Aorta (tissue), 5 donors: ENCODE measurements around the gene ME3. TPM values are rescaled to one million over a fixed set of nuclear protein-coding genes. Genes with fewer than 3 reads are reported as not detected.

Experiments
- ATAC-seq: fragments of 200-7000 bp; cut with Tn5 transposase; one replicate; pipeline ENCODE4 v1.9.1; 2022; ENCODE audit warnings: moderate library complexity; ENCODE audit not compliant: low FRiP score
- DNase-seq, 2 donors: peaks; one replicate each; pipeline ENCODE4 v3.0.0-alpha.2; 2020
- H3K27ac ChIP-seq, 2 donors: one replicate each; pipeline ENCODE4 v1.5.1; 2013; ENCODE audit warnings: low read length in 2 of 2, mild to moderate bottlenecking in 2 of 2, moderate library complexity in 2 of 2, control low read depth in 1 of 2, inconsistent platforms in 1 of 2, low read depth in 1 of 2
- H3K27me3 ChIP-seq, 2 donors: one replicate each; pipeline ENCODE4 v1.6.1; 2013; ENCODE audit warnings: control low read depth in 1 of 2, low read length in 1 of 2, mild to moderate bottlenecking in 1 of 2, moderate library complexity in 1 of 2; ENCODE audit not compliant: insufficient read depth in 2 of 2, control insufficient read depth in 1 of 2
- H3K36me3 ChIP-seq, 2 donors: one replicate each; pipeline ENCODE4 v1.6.1; 2013; ENCODE audit warnings: control low read depth in 1 of 2, low read length in 1 of 2, mild to moderate bottlenecking in 1 of 2; ENCODE audit not compliant: insufficient read depth in 2 of 2, control insufficient read depth in 1 of 2
- H3K4me1 ChIP-seq, 2 donors: one replicate each; pipeline ENCODE4 v1.6.1; 2013; ENCODE audit warnings: low read length in 2 of 2, control low read depth in 1 of 2, mild to moderate bottlenecking in 1 of 2, moderate library complexity in 1 of 2; ENCODE audit not compliant: insufficient read depth in 2 of 2, control insufficient read depth in 1 of 2
- H3K4me3 ChIP-seq, 2 donors: one replicate each; pipeline ENCODE4 v1.5.1; 2013; ENCODE audit warnings: low read length in 2 of 2, control low read depth in 1 of 2, mild to moderate bottlenecking in 1 of 2
- H3K9me3 ChIP-seq: one replicate; pipeline ENCODE4 v1.6.1; 2013; ENCODE audit warnings: mild to moderate bottlenecking, low read length; ENCODE audit not compliant: control insufficient read depth
- WGBS, 2 donors: extraction: QIAGEN DNeasy Blood & Tissue Kit; methylation state at CpG; one replicate each; pipeline ENCODE4 v1.1.7; 2013; 5-methylcytosine and 5-hydroxymethylcytosine counted together
- intact Hi-C, 2 donors: fragments of 100-400 bp; cut with DNase I; formaldehyde crosslinking; loops; one replicate each; pipeline versions ENCODE4 v1.14.2 to v1.15.0; 2022
- long read RNA-seq, 2 donors: library from polyadenylated mRNA; unstranded; transcript quantifications; one replicate each; pipeline ENCODE4 v2.0.0, GENCODE V29; 2020 to 2021
- polyA plus RNA-seq, 2 donors: library from polyadenylated mRNA; stranded (reverse); fragments of 200-250 nt; gene quantifications; one replicate each; pipeline ENCODE4 v1.2.3, GENCODE V29; 2013
- total RNA-seq, 2 donors: library from RNA; stranded (reverse); fragmentation: NEBNext Ultra II Directional; extraction: Animal tissue kit (Norgen Biotek cat#: 25700); gene quantifications; one replicate each; pipeline ENCODE4 v1.2.1, GENCODE V29; 2021
- donor health status: healthy with polysubstance abuse.
- donor health status: Bipolar disorder and iron deficiency.
- donor health status: DM: no; HTN: no; CAD: no.
- donor health status: DM: no; HTN: no; CAD: no.
- donor health status: DM: yes; HTN: yes; CAD: no.

ME3 gene
- total RNA-seq, result 10 to 100 TPM; 27.7 to 29.4 TPM
- polyA plus RNA-seq, result 10 to 100 TPM in 1 of 2 donors, 1 to 10 TPM in 1; 9.5 to 41.0 TPM
- long read RNA-seq, donor 1, transcript ME3-212 (15 exons, 2,311 nt), result minor isoform, 22 of 161 reads
- long read RNA-seq, donor 1, transcript ME3-202 (14 exons, 2,240 nt), result major isoform, 32 of 161 reads
- long read RNA-seq, donor 1, partial matches to known transcripts, result 23 of 161 reads
- long read RNA-seq, donor 1, other reads (novel, unspliced or antisense), result 81 of 161 reads
- long read RNA-seq, donor 2, transcript ME3-202 (14 exons, 2,240 nt), result major isoform, 5 of 24 reads
- long read RNA-seq, donor 2, partial matches to known transcripts, result 2 of 24 reads
- long read RNA-seq, donor 2, other reads (novel, unspliced or antisense), result 14 of 24 reads

DNA sequence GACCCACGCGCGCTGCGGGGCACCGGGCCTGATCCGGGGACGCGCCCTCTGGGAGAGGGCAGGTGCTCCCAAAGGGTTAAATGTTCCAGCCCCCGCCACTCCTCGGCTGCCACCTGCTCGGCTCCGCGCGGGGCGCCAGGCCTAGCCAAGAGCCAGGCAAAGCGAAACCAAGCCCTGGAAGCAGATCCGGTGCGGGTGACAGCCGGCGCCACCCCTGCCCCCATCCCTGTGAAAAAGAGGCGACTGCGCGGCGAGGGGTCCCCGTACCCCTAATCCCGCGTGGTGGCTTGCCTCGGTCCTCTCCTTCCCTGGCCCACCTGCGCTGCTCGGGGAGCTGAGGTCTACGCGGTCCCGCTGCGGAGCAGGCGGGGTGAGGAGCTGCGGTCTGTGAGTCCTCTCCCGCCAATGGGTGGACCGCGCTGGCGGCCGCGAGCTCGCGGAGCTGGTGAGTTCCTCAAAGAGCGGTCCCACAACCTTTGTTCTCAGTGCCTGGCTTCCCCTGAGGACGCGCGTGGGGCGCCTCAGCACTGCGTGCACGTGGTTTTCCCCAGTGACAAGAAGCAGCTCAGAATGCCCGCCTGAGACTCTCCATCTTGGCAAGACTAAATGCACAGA, at the start of gene ME3:
ME3 (minus strand) TSS at position 610 of the 615 bp plus-strand sequence.
- Histone ChIP-seq H3K9me3 (no peaks in the 10 kb centered on the region), H3K4me1 (peaks cover 0 to 3% of the 10 kb centered on the region in 2 donors), H3K27ac (peak within 1 kb of the TSS; percentile 50 to 92), H3K27me3 (no peaks in the 10 kb centered on the region), H3K4me3 (peak within 1 kb of the TSS; percentile 56 to 57), H3K36me3 (no peaks in the 10 kb centered on the region)
- intact Hi-C loops, result loop anchor here (5.0 kb wide), 2 partner anchors 40 to 130 kb away; partner anchors contain the start of gene PRSS23 (in 2 of the 2)
- WGBS, 2 donors, result 0% methylated on average over 44 to 52 of the region's 52 CpGs
- ATAC-seq (peak; percentile 86), DNase-seq (peak; percentile 85 to 90)

DNA sequence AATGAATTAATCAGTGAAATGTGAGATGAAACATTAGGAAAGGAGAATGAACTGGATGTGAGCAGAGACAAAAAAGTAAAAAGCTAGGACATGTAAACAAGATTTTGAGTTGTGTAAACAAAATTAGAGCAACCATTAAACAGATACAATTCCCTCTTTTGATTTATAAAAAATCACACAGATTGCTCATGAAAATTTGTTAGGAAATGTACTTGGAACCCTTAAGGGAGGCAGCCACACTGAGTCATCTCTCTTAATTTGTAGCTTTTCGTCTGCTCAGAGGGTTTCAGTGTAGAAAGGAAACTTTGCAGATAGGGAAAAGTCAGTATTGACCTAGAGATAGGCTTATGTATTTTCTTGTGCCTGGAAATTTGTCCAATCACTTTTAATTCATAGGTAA, 49.6 kb upstream of the ME3 start:
- ATAC-seq, result no peak
- intact Hi-C loops, result no loop called here
- DNase-seq, result no peak
- H3K27me3 ChIP-seq, result no peaks in the 10 kb centered on the region
- 22 to 27% methylated on average over 1 of the region's 1 CpG for WGBS, 2 donors
- H3K4me1 ChIP-seq, result no peaks in the 10 kb centered on the region
- H3K36me3 ChIP-seq, result no peaks in the 10 kb centered on the region
- no peak overlapping the region for H3K27ac ChIP-seq
- no peaks in the 10 kb centered on the region for H3K9me3 ChIP-seq
- H3K4me3 ChIP-seq, result no peak overlapping the region

DNA sequence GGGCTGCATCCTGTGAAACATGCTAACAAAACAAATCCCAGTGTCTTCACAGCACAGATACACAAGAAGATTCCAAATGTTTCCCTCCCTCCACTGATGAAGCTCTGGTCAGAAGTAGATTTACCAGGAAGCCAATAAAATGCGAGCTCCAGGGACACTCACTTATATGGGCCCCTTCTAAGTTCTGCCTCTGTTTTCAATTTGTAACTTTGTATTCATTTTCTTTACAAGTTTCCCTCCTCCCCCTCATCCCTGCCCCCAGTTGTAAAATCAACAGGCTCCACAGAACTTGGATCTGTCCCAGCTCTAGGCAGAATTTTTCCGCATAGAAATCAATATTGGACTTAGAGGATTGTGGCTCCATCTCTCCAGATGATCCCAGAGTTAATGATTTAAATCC, 48.1 kb upstream of the ME3 start:
- 91 to 93% methylated on average over 2 of the region's 2 CpGs for WGBS, 2 donors
- Histone ChIP-seq H3K4me3 (no peak overlapping the region), H3K4me1 (no peaks in the 10 kb centered on the region), H3K36me3 (no peaks in the 10 kb centered on the region), H3K27me3 (no peaks in the 10 kb centered on the region), H3K9me3 (no peaks in the 10 kb centered on the region), H3K27ac (no peak overlapping the region)
- intact Hi-C loops, result no loop called here
- no peak for ATAC-seq
- no peak for DNase-seq

DNA sequence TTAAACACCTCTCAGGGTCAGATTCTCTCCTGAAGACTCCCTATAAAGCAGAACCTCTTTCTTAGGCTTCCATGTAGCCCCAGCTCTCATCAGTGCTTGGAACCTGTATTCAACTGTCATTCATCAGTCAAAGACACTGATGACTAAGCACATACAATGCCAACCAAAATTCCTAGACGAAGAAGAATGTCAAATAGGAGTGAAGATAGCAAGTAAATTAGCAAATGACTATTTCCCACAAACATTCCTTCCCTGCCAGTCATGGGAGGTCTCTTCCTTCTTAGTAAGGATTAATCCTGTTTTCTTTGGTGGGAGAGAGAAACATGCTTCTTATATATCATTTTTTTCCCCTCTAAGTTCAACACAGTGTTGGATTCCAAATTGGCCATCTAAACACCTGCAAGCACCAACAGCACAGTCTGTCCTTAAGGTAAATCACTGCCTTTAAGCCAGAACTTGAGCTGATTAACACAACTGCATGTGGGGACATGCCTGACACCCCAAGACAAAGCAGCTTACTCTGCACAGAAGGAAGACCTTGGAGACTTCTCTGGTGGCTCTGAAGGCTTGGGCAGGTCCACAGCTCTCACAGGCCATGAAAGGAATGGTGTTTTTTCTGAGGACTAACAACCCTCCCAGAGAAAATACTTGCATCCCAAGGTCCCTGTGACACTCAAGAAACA, 47.5 kb upstream of the ME3 start:
- H3K4me1 ChIP-seq, result no peaks in the 10 kb centered on the region
- 0 to 3% methylated on average over 1 of the region's 1 CpG for WGBS, 2 donors
- intact Hi-C loops, result no loop called here
- H3K27me3 ChIP-seq, result no peaks in the 10 kb centered on the region
- H3K36me3 ChIP-seq, result no peaks in the 10 kb centered on the region
- DNase-seq (no peak), ATAC-seq (no peak)
- H3K4me3 ChIP-seq, result no peak overlapping the region
- no peaks in the 10 kb centered on the region for H3K9me3 ChIP-seq
- no peak overlapping the region for H3K27ac ChIP-seq

DNA sequence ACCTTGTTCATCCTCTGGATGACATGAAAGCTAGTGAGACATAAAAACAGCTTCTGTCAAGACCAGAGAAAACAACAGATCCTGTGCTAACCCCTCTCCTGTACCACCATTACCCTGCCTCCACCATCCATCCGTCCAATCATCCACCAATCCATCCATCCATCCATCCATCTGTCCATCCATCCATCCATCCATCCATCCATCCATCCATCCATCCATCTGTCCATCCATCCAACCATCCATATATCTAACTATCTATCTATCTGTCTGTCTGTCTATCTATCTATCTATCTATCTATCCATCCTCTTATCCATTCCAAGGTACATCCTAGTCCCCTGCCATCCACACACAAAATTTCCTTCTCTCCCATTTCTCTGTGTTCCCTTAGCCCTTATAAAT, 46.6 kb upstream of the ME3 start:
- intact Hi-C loops, result no loop called here
- ATAC-seq (no peak), DNase-seq (no peak)
- no peak overlapping the region for H3K4me3 ChIP-seq
- no peaks in the 10 kb centered on the region for H3K4me1 ChIP-seq
- no peaks in the 10 kb centered on the region for H3K36me3 ChIP-seq
- H3K27ac ChIP-seq, result no peak overlapping the region
- no peaks in the 10 kb centered on the region for H3K27me3 ChIP-seq
- H3K9me3 ChIP-seq, result no peaks in the 10 kb centered on the region
- WGBS, 2 donors, result 96 to 100% methylated on average over 1 of the region's 1 CpG

DNA sequence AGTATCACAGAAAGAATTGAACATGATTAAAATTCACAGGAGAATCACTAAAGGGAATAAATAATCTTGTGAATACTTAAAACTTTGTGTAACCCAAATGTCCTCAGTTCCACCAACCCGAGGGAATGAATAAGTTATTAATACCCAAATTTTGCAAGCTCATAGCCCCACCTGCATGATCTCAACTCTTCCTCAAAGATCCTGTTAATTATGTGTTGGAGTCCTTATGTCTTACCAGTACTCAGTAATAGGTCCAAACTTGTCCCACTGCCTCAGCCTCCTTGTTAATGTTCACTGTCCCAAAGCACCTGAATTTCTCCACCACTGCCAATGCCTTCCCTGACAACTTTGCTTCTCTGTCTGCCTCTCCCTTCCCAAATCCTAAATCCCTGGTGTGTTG, 46.1 kb upstream of the ME3 start:
- WGBS, 2 donors, result 86 to 95% methylated on average over 1 of the region's 1 CpG
- Histone ChIP-seq H3K27me3 (no peaks in the 10 kb centered on the region), H3K4me1 (no peaks in the 10 kb centered on the region), H3K4me3 (no peak overlapping the region), H3K27ac (no peak overlapping the region), H3K9me3 (no peaks in the 10 kb centered on the region), H3K36me3 (no peaks in the 10 kb centered on the region)
- intact Hi-C loops, result no loop called here
- no peak for ATAC-seq
- DNase-seq, result no peak

DNA sequence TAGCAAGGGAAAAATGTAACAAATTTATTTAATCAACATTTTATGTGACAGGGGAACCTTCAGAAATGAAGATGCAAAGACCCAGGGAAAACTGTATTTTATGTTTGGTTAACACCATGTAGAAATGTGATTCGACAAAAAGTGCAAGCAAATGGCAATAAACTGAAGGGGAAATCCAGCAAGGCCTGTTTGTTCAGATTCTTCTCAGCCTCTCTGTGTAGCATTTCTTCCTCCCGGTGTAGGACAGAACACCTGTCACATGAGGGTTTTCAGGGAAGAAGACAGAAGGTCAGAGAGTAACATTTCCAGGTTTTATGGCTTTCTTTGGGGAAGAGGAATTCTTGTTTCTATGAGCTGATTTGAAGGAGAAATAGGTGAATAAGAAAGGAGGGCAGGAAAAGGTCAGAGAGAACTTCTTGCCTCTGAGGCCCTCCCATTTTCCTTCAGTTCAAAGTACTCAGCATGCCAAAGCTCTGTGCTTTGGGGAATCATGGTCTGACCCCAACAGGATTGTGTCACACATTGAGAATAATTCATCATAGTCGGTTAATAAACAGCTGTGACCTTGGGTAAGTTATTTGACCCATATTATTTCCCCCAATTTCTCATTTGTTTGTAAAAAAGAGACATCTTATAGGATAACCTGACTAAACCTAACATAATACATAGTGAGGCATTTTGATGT, 45.5 kb upstream of the ME3 start:
- Histone ChIP-seq H3K9me3 (no peaks in the 10 kb centered on the region), H3K27ac (no peak overlapping the region), H3K4me3 (no peak overlapping the region), H3K4me1 (no peaks in the 10 kb centered on the region), H3K36me3 (no peaks in the 10 kb centered on the region), H3K27me3 (no peaks in the 10 kb centered on the region)
- intact Hi-C loops, result no loop called here
- WGBS, 2 donors, result 68 to 84% methylated on average over 3 of the region's 3 CpGs
- no peak for ATAC-seq
- no peak for DNase-seq

DNA sequence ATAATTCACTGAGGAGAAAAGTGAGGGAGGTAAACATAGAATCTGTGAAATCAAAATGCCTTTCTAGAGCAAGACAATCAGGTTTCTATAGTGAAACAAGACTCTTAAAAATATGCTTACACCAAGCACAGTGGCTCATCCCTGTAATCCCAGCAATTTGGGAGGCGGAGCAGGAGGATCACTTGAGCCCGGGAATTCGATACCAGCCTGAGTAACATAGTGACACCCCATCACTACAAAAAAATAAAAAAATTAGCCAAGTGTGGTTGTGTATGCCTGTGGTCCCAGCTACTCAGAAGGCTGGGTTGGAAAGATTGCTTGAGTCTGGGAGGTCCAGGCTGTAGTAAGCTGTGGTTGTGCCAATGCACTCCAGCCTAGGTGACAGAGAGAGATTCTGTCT, 43.2 kb upstream of the ME3 start:
- DNase-seq, result no peak
- no peaks in the 10 kb centered on the region for H3K27me3 ChIP-seq
- H3K4me1 ChIP-seq, result no peaks in the 10 kb centered on the region
- H3K4me3 ChIP-seq, result no peak overlapping the region
- intact Hi-C loops, result no loop called here
- no peaks in the 10 kb centered on the region for H3K36me3 ChIP-seq
- H3K9me3 ChIP-seq, result no peaks in the 10 kb centered on the region
- 89 to 90% methylated on average over 3 of the region's 3 CpGs for WGBS, 2 donors
- no peak overlapping the region for H3K27ac ChIP-seq
- no peak for ATAC-seq
